CD4-positive, alpha-beta T cell (primary cell): ENCODE data around the gene VCX. TPM values are rescaled to one million over a fixed set of nuclear protein-coding genes. Genes with fewer than 3 reads are reported as not detected.

Experiments used
- ATAC-seq: fragments of 200-7000 bp; cut with Tn5 transposase; one replicate; pipeline ENCODE4 v1.10.0; 2022; ENCODE audit warnings: mild to moderate bottlenecking; ENCODE audit not compliant: poor library complexity
- CTCF ChIA-PET: fragments of 350-600 bp; sonication (Branson Sonifier 250); formaldehyde crosslinking; loops from one replicate; lab custom pipeline; 2021; ENCODE audit warnings: antibody characterized with exemption, inconsistent platforms; lab: Charles Lee
- POLR2A ChIA-PET: fragments of 350-600 bp; sonication (Branson Sonifier 250); formaldehyde crosslinking; loops from one replicate; lab custom pipeline; 2021; ENCODE audit warnings: antibody characterized with exemption, inconsistent platforms; lab: Charles Lee
- DNase-seq, 14 experiments: peaks; one replicate each; pipeline ENCODE4 v3.0.0-alpha.2; 2013 to 2020; ENCODE audit warnings: mixed read lengths in 2 of 14
- H3K27ac ChIP-seq, 2 donors: one replicate each; pipeline versions ENCODE4 v1.5.1 to v1.7.0; 2013; ENCODE audit warnings: low read length in 2 of 2, low read depth in 1 of 2, mild to moderate bottlenecking in 1 of 2
- H3K27me3 ChIP-seq, 2 experiments: 1 replicate in 1 of 2; 2 replicates in 1 of 2; pipeline versions ENCODE4 v1.6.1 to v1.7.0; 2013; ENCODE audit warnings: low read length in 2 of 2, control low read depth in 1 of 2, mild to moderate bottlenecking in 1 of 2, moderate library complexity in 1 of 2; ENCODE audit not compliant: insufficient read depth in 2 of 2, control insufficient read depth in 1 of 2
- H3K36me3 ChIP-seq: one replicate; pipeline ENCODE4 v1.6.1; 2013; ENCODE audit warnings: low read length, control low read depth; ENCODE audit not compliant: insufficient read depth
- H3K4me1 ChIP-seq: one replicate; pipeline ENCODE4 v1.6.1; 2013; ENCODE audit warnings: low read length, control low read depth; ENCODE audit not compliant: insufficient read depth
- H3K4me3 ChIP-seq: one replicate; pipeline ENCODE4 v1.5.1; 2013; ENCODE audit warnings: mild to moderate bottlenecking, low read length, moderate library complexity
- H3K9me3 ChIP-seq, 2 experiments: 1 replicate in 1 of 2; 2 replicates in 1 of 2; pipeline versions ENCODE4 v1.6.1 to v1.7.0; 2013; ENCODE audit warnings: low read length in 2 of 2, mild to moderate bottlenecking in 2 of 2, control low read depth in 1 of 2, moderate library complexity in 1 of 2; ENCODE audit not compliant: control insufficient read depth in 1 of 2, insufficient read depth in 1 of 2
- H3K27ac Mint-ChIP-seq: one replicate; pipeline ENCODE4 v1.8.0; 2020; ENCODE audit warnings: mixed read lengths
- H3K27me3 Mint-ChIP-seq: one replicate; pipeline ENCODE4 v1.8.0; 2021; ENCODE audit warnings: mixed read lengths
- H3K36me3 Mint-ChIP-seq: one replicate; pipeline ENCODE4 v1.8.0; 2021; ENCODE audit warnings: low read depth, mixed read lengths
- H3K4me1 Mint-ChIP-seq: one replicate; pipeline ENCODE4 v1.8.0; 2021; ENCODE audit warnings: low read depth, mixed read lengths
- H3K4me3 Mint-ChIP-seq: one replicate; pipeline ENCODE4 v1.8.0; 2020; ENCODE audit warnings: mild to moderate bottlenecking, mixed read lengths
- H3K9me3 Mint-ChIP-seq: one replicate; pipeline ENCODE4 v1.8.0; 2020; ENCODE audit warnings: mixed read lengths
- intact Hi-C, 2 experiments: fragments of 100-400 bp; cut with DNase I in 1 of 2; cut with micrococcal nuclease in 1 of 2; formaldehyde crosslinking; loops; one replicate each; pipeline versions ENCODE4 v1.15.1 to v1.9.0; 2023 to 2025; cut with DNase I, micrococcal nuclease
- total RNA-seq, 174 experiments: library from RNA in 2 of 174; stranded (reverse) in 2 of 174; gene quantifications; one replicate each; pipeline ENCODE4 v1.2.3 and lab custom pipeline; 2021 to 2026
- TF ChIP-seq, protein P1 (sequence below): fragments of 200-600 bp; IDR thresholded peaks from one replicate; pipeline ENCODE4 v1.8.0; 2022; ENCODE audit warnings: antibody characterized with exemption, mild to moderate bottlenecking

The VCX gene
- total RNA-seq, 2 experiments from 2014 or later: not detected

DNA sequence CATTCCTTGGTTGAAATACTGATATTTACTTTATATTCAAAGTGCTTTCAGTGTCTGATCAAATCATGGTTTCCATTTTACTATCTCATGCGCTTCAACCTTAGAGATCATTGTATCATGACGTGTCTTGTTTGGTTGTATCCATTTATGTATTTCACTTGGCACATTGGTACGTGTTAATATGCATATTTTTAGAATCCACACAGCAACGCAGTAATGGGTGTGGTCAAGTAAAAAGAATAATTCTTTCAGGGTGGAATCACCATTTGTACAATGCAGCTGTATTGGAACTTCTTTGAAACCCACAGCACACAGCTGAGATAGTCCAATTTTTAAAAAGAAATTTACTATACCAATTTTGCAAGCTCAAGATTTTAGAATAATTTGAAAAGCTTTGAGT lies 29.1 kb downstream of the VCX start:
- ChIA-PET POLR2A (no interaction called here), CTCF (no interaction called here)
- H3K36me3 ChIP-seq: no peaks in the 10 kb centered on the region
- H3K27ac ChIP-seq: no peak overlapping the region
- intact Hi-C loops: no loop called here
- DNase-seq (no peak), ATAC-seq (no peak)
- no peak overlapping the region for H3K4me3 ChIP-seq
- no peaks in the 10 kb centered on the region for H3K4me1 Mint-ChIP-seq
- no peaks in the 10 kb centered on the region for H3K9me3 ChIP-seq
- H3K9me3 Mint-ChIP-seq: no peaks in the 10 kb centered on the region
- H3K36me3 Mint-ChIP-seq: no peaks in the 10 kb centered on the region
- H3K27ac Mint-ChIP-seq: no peak overlapping the region
- H3K4me3 Mint-ChIP-seq: no peak overlapping the region
- no peaks in the 10 kb centered on the region for H3K4me1 ChIP-seq
- no peaks in the 10 kb centered on the region for H3K27me3 ChIP-seq
- H3K27me3 Mint-ChIP-seq: peaks cover 3% of the 10 kb centered on the region
- TF ChIP-seq, protein P1, sequence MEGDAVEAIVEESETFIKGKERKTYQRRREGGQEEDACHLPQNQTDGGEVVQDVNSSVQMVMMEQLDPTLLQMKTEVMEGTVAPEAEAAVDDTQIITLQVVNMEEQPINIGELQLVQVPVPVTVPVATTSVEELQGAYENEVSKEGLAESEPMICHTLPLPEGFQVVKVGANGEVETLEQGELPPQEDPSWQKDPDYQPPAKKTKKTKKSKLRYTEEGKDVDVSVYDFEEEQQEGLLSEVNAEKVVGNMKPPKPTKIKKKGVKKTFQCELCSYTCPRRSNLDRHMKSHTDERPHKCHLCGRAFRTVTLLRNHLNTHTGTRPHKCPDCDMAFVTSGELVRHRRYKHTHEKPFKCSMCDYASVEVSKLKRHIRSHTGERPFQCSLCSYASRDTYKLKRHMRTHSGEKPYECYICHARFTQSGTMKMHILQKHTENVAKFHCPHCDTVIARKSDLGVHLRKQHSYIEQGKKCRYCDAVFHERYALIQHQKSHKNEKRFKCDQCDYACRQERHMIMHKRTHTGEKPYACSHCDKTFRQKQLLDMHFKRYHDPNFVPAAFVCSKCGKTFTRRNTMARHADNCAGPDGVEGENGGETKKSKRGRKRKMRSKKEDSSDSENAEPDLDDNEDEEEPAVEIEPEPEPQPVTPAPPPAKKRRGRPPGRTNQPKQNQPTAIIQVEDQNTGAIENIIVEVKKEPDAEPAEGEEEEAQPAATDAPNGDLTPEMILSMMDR: no peak

DNA sequence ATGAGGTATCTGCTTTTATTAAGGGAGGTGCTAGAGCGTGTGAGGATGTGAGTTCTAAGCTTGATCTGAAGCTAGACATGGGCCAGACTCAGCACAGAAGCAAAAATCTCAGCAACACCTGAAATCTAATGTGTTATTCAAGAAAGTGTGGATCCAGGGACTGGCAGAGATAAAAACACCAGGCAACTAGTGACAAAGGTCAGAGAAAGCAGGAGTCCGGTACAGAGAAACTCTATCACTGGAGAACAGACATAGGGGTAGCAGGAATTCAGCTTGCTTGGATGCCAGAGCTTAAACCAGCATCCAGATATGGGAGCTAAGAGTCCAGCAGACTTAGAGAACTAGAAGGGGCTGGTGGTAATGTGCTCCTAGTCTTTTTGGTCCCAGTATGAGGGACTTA lies 34.0 kb downstream of the VCX start:
- Histone ChIP-seq H3K36me3 (no peaks in the 10 kb centered on the region), H3K4me1 (no peaks in the 10 kb centered on the region), H3K27ac (no peak overlapping the region), H3K27me3 (no peaks in the 10 kb centered on the region), H3K9me3 (no peaks in the 10 kb centered on the region), H3K4me3 (no peak overlapping the region)
- no peak overlapping the region for H3K4me3 Mint-ChIP-seq
- intact Hi-C loops: no loop called here
- ChIA-PET POLR2A (no interaction called here), CTCF (no interaction called here)
- no peak overlapping the region for H3K27ac Mint-ChIP-seq
- no peaks in the 10 kb centered on the region for H3K36me3 Mint-ChIP-seq
- peaks cover 3% of the 10 kb centered on the region for H3K27me3 Mint-ChIP-seq
- no peaks in the 10 kb centered on the region for H3K9me3 Mint-ChIP-seq
- no peak for DNase-seq
- no peak for ATAC-seq
- no peaks in the 10 kb centered on the region for H3K4me1 Mint-ChIP-seq
- TF ChIP-seq, protein P1: no peak

DNA sequence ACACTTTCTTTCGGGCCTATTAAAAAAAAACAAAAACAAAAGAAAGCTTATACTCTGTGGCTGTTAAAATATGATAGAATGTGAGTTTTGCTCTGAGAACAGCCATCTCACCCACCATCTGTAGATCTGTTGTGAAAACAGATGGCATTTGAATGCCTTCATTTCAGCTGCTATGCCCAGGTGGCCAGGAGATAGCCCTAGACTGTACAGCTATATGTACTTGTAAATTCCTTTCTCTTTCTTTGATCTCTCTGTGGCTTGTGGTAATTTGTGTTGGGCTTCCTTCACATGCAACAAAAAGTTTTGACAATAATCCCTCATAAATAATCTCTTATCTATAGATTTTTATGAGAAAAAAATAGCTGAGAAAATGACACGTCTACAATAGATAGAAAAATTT lies 46.2 kb downstream of the VCX start:
- peak in 3 of 14 experiments; percentile 1 to 15 (median 11) for DNase-seq
- no peaks in the 10 kb centered on the region for H3K27me3 Mint-ChIP-seq
- H3K9me3 Mint-ChIP-seq: no peaks in the 10 kb centered on the region
- POLR2A ChIA-PET: no interaction called here
- intact Hi-C loops: no loop called here
- no peaks in the 10 kb centered on the region for H3K36me3 Mint-ChIP-seq
- Histone ChIP-seq H3K9me3 (no peaks in the 10 kb centered on the region), H3K27me3 (no peaks in the 10 kb centered on the region), H3K4me3 (no peak overlapping the region), H3K36me3 (no peaks in the 10 kb centered on the region), H3K27ac (no peak overlapping the region), H3K4me1 (no peaks in the 10 kb centered on the region)
- H3K4me1 Mint-ChIP-seq: no peaks in the 10 kb centered on the region
- TF ChIP-seq, protein P1: no peak
- no peak overlapping the region for H3K27ac Mint-ChIP-seq
- no peak for ATAC-seq
- CTCF ChIA-PET: no interaction called here
- H3K4me3 Mint-ChIP-seq: no peak overlapping the region
